WTC11 (cell line): ENCODE measurements around the gene NFATC2. TPM values are rescaled to one million over a fixed set of nuclear protein-coding genes. Genes with fewer than 3 reads are reported as not detected.
A peak's percentile ranks its signal among the peaks of the same experiment; 100 is the strongest.

ENCODE experiments used
- ATAC-seq: fragments of 200-7000 bp; cut with Tn5 transposase; 2 replicates; pipeline ENCODE4 v1.10.0; 2021; ENCODE audit warnings: mild to moderate bottlenecking, moderate library complexity
- CTCF ChIA-PET: fragments of 300-600 bp; sonication (Branson Sonifier 250); formaldehyde crosslinking; loops from one replicate; lab custom pipeline; 2021; ENCODE audit warnings: antibody characterized with exemption; lab: Charles Lee
- POLR2A ChIA-PET: fragments of 350-600 bp; sonication (Branson Sonifier 250); formaldehyde crosslinking; loops from one replicate; lab custom pipeline; 2021; ENCODE audit warnings: antibody characterized with exemption; lab: Charles Lee
- DNase-seq: peaks from one replicate; pipeline ENCODE4 v3.0.0; 2021; ENCODE audit warnings: low spot score
- H3K27ac Mint-ChIP-seq: 2 replicates; pipeline ENCODE4 v1.8.0; 2021; ENCODE audit warnings: mixed read lengths
- H3K27me3 Mint-ChIP-seq: 2 replicates; pipeline ENCODE4 v1.8.0; 2021; ENCODE audit warnings: low read depth, mild to moderate bottlenecking, moderate library complexity, mixed read lengths
- H3K36me3 Mint-ChIP-seq: 2 replicates; pipeline ENCODE4 v1.8.0; 2021; ENCODE audit warnings: mixed read lengths
- H3K4me1 Mint-ChIP-seq: 2 replicates; pipeline ENCODE4 v1.8.0; 2022; ENCODE audit warnings: mixed read lengths
- H3K4me3 Mint-ChIP-seq: 2 replicates; pipeline ENCODE4 v1.8.0; 2021; ENCODE audit warnings: mild to moderate bottlenecking, moderate library complexity, mixed read lengths
- H3K9me3 Mint-ChIP-seq: 2 replicates; pipeline ENCODE4 v1.8.0; 2021; ENCODE audit warnings: mixed read lengths
- EMX1 ChIP-seq: fragments of 250-450 bp; sonication (Bioruptor Pico); IDR thresholded peaks from 2 replicates; pipeline ENCODE4 v1.8.0; 2021; ENCODE audit warnings: mild to moderate bottlenecking
- ETV6 ChIP-seq: sonication (generic); formaldehyde crosslinking; IDR thresholded peaks from 2 replicates; pipeline ENCODE4 v1.8.1; 2022; ENCODE audit warnings: mild to moderate bottlenecking, missing genetic modification reagents
- FOXJ3 ChIP-seq: sonication (generic); formaldehyde crosslinking; IDR thresholded peaks from 2 replicates; pipeline ENCODE4 v1.9.0; 2021; ENCODE audit warnings: missing genetic modification reagents, mild to moderate bottlenecking, borderline replicate concordance
- GABPB1 ChIP-seq: sonication (generic); formaldehyde crosslinking; IDR thresholded peaks from 2 replicates; pipeline ENCODE4 v1.8.1; 2023; ENCODE audit warnings: mild to moderate bottlenecking, missing genetic modification reagents
- GTF2I ChIP-seq: fragments of 250-450 bp; sonication (Bioruptor Pico); conservative IDR thresholded peaks from 2 replicates; pipeline ENCODE4 v1.4.0; 2021; ENCODE audit warnings: mild to moderate bottlenecking
- HMGA2 ChIP-seq: fragments of 250-450 bp; sonication (Bioruptor Pico); IDR thresholded peaks from 2 replicates; pipeline ENCODE4 v1.4.0; 2021; ENCODE audit warnings: mild to moderate bottlenecking, moderate library complexity
- HMGXB4 ChIP-seq: sonication (generic); formaldehyde crosslinking; IDR thresholded peaks from 2 replicates; pipeline ENCODE4 v1.8.1; 2023; ENCODE audit warnings: mild to moderate bottlenecking, moderate library complexity, missing genetic modification reagents
- JUN ChIP-seq: sonication (generic); formaldehyde crosslinking; IDR thresholded peaks from 2 replicates; pipeline ENCODE4 v1.8.0; 2023; ENCODE audit warnings: mild to moderate bottlenecking, missing genetic modification reagents
- NR1H2 ChIP-seq: sonication (generic); formaldehyde crosslinking; IDR thresholded peaks from 2 replicates; pipeline ENCODE4 v1.9.0; 2021; ENCODE audit warnings: mild to moderate bottlenecking, moderate library complexity, missing genetic modification reagents
- SOX15 ChIP-seq: fragments of 250-450 bp; sonication (Bioruptor Pico); IDR thresholded peaks from 2 replicates; pipeline ENCODE4 v1.9.0; 2021; ENCODE audit warnings: mild to moderate bottlenecking
- SP1 ChIP-seq: sonication (generic); formaldehyde crosslinking; conservative IDR thresholded peaks from 2 replicates; pipeline ENCODE4 v1.8.1; 2022; ENCODE audit warnings: missing genetic modification reagents
- ZNF138 ChIP-seq: sonication (generic); formaldehyde crosslinking; conservative IDR thresholded peaks from 2 replicates; pipeline ENCODE4 v1.8.1; 2022; ENCODE audit warnings: mild to moderate bottlenecking, moderate library complexity, missing genetic modification reagents
- ZNF232 ChIP-seq: sonication (generic); formaldehyde crosslinking; IDR thresholded peaks from 2 replicates; pipeline ENCODE4 v1.8.0; 2022; ENCODE audit warnings: mild to moderate bottlenecking, missing genetic modification reagents
- ZNF263 ChIP-seq: sonication (generic); formaldehyde crosslinking; IDR thresholded peaks from 2 replicates; pipeline ENCODE4 v1.8.1; 2022; ENCODE audit warnings: low read depth, mild to moderate bottlenecking, moderate library complexity, missing genetic modification reagents
- ZNF671 ChIP-seq: fragments of 250-450 bp; sonication (Bioruptor Pico); IDR thresholded peaks from 2 replicates; pipeline ENCODE4 v1.8.0; 2021; ENCODE audit warnings: mild to moderate bottlenecking
- total RNA-seq: library from RNA; stranded (reverse); gene quantifications from 3 replicates; pipeline ENCODE4 v1.2.3, GENCODE V29; 2021
- TF ChIP-seq, protein P1 (sequence below): sonication (generic); formaldehyde crosslinking; IDR thresholded peaks from 2 replicates; pipeline ENCODE4 v1.8.0; 2022; ENCODE audit warnings: mild to moderate bottlenecking, missing genetic modification reagents
- TF ChIP-seq, protein P2 (sequence below): fragments of 250-450 bp; sonication (Bioruptor Pico); IDR thresholded peaks from 2 replicates; pipeline ENCODE4 v1.8.0; 2021; ENCODE audit warnings: mild to moderate bottlenecking
- TF ChIP-seq, protein P3 (sequence below): sonication (generic); formaldehyde crosslinking; IDR thresholded peaks from 2 replicates; pipeline ENCODE4 v1.8.0; 2022; ENCODE audit warnings: mild to moderate bottlenecking, missing genetic modification reagents
- TF ChIP-seq, protein P4 (sequence below): sonication (generic); formaldehyde crosslinking; IDR thresholded peaks from 2 replicates; pipeline ENCODE4 v1.8.1; 2023; ENCODE audit warnings: mild to moderate bottlenecking, missing genetic modification reagents, moderate library complexity
- TF ChIP-seq, protein P5 (sequence below): fragments of 250-450 bp; sonication (Bioruptor Pico); IDR thresholded peaks from 2 replicates; pipeline ENCODE4 v2.1.2; 2022; ENCODE audit warnings: mild to moderate bottlenecking, moderate library complexity
- TF ChIP-seq, protein P6 (sequence below): sonication (generic); formaldehyde crosslinking; IDR thresholded peaks from 2 replicates; pipeline ENCODE4 v1.8.0; 2023; ENCODE audit warnings: missing genetic modification reagents, mild to moderate bottlenecking, borderline replicate concordance

The NFATC2 gene
- total RNA-seq, 1 experiment from 2014 or later: 1.7 TPM

- H3K4me3 Mint-ChIP-seq: no peak overlapping the region
- H3K27me3 Mint-ChIP-seq: no peaks in the 10 kb centered on the region
- no peaks in the 10 kb centered on the region for H3K9me3 Mint-ChIP-seq
- H3K4me1 Mint-ChIP-seq: peaks cover 25% of the 10 kb centered on the region
- no peak overlapping the region; the same call in 1 of the 2 replicates for H3K27ac Mint-ChIP-seq
- no peaks in the 10 kb centered on the region for H3K36me3 Mint-ChIP-seq
- DNase-seq: no peak
- ChIA-PET CTCF (no interaction called here), POLR2A (no interaction called here)
- peak; percentile 45 for ATAC-seq
- TF ChIP-seq HMGXB4 (CRISPR knock-in tag): no peak
- TF ChIP-seq, protein P1, sequence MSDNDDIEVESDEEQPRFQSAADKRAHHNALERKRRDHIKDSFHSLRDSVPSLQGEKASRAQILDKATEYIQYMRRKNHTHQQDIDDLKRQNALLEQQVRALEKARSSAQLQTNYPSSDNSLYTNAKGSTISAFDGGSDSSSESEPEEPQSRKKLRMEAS (CRISPR knock-in tag): no peak
- no peak for TF ChIP-seq GTF2I (CRISPR knock-in tag)
- TF ChIP-seq, protein P2, sequence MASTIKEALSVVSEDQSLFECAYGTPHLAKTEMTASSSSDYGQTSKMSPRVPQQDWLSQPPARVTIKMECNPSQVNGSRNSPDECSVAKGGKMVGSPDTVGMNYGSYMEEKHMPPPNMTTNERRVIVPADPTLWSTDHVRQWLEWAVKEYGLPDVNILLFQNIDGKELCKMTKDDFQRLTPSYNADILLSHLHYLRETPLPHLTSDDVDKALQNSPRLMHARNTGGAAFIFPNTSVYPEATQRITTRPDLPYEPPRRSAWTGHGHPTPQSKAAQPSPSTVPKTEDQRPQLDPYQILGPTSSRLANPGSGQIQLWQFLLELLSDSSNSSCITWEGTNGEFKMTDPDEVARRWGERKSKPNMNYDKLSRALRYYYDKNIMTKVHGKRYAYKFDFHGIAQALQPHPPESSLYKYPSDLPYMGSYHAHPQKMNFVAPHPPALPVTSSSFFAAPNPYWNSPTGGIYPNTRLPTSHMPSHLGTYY (CRISPR knock-in tag): no peak
- TF ChIP-seq SOX15 (CRISPR knock-in tag): no peak
- TF ChIP-seq HMGA2 (CRISPR knock-in tag): no peak
- TF ChIP-seq SP1 (CRISPR knock-in tag): no peak
- TF ChIP-seq ZNF138 (CRISPR knock-in tag): no peak
- TF ChIP-seq FOXJ3 (CRISPR knock-in tag): no peak
- no peak for TF ChIP-seq GABPB1 (CRISPR knock-in tag)
- TF ChIP-seq, protein P3, sequence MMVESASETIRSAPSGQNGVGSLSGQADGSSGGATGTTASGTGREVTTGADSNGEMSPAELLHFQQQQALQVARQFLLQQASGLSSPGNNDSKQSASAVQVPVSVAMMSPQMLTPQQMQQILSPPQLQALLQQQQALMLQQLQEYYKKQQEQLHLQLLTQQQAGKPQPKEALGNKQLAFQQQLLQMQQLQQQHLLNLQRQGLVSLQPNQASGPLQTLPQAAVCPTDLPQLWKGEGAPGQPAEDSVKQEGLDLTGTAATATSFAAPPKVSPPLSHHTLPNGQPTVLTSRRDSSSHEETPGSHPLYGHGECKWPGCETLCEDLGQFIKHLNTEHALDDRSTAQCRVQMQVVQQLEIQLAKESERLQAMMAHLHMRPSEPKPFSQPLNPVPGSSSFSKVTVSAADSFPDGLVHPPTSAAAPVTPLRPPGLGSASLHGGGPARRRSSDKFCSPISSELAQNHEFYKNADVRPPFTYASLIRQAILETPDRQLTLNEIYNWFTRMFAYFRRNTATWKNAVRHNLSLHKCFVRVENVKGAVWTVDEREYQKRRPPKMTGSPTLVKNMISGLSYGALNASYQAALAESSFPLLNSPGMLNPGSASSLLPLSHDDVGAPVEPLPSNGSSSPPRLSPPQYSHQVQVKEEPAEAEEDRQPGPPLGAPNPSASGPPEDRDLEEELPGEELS (CRISPR knock-in tag): no peak
- TF ChIP-seq NR1H2 (CRISPR knock-in tag): no peak
- TF ChIP-seq ZNF263 (CRISPR knock-in tag): no peak
- TF ChIP-seq, protein P4, sequence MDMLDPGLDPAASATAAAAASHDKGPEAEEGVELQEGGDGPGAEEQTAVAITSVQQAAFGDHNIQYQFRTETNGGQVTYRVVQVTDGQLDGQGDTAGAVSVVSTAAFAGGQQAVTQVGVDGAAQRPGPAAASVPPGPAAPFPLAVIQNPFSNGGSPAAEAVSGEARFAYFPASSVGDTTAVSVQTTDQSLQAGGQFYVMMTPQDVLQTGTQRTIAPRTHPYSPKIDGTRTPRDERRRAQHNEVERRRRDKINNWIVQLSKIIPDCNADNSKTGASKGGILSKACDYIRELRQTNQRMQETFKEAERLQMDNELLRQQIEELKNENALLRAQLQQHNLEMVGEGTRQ (CRISPR knock-in tag): no peak
- TF ChIP-seq ETV6 (CRISPR knock-in tag): no peak
- no peak for TF ChIP-seq EMX1 (CRISPR knock-in tag)
- TF ChIP-seq, protein P5, sequence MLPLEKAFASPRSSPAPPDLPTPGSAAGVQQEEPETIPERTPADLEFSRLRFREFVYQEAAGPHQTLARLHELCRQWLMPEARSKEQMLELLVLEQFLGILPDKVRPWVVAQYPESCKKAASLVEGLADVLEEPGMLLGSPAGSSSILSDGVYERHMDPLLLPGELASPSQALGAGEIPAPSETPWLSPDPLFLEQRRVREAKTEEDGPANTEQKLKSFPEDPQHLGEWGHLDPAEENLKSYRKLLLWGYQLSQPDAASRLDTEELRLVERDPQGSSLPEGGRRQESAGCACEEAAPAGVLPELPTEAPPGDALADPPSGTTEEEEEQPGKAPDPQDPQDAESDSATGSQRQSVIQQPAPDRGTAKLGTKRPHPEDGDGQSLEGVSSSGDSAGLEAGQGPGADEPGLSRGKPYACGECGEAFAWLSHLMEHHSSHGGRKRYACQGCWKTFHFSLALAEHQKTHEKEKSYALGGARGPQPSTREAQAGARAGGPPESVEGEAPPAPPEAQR (CRISPR knock-in tag): no peak
Observed at GRCh38 chr20:51492167-51493092, 50.1 kb downstream of the NFATC2 start.

DNA sequence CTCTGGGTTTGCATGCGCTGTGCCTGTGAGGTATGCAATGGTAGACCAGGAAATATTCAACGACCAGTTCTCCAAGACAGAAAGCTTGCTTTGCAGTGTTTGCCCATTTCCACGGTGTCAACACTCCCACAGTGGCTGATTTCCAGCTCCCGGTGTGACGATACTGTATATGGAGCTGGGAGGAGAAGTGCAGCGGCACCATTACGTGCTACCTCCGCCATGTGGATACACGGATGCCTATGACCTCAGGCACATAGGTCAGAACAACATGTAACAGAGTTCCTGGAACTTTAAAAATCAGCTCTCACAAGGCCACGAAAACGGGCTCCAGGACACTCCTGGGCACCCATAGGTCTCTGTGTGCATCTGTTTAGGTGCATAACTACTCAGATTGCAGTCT is 51.1 kb downstream of the NFATC2 start:
- CTCF ChIA-PET: interaction anchor here (1.9 kb wide), 1 partner anchor 106 kb away, joined by 4 read pairs; no protein-coding TSS in a partner anchor

More for the DNA sequence above, 51.1 kb downstream of the NFATC2 start:
- no peaks in the 10 kb centered on the region for H3K36me3 Mint-ChIP-seq
- no peaks in the 10 kb centered on the region for H3K9me3 Mint-ChIP-seq
- no peak for DNase-seq
- H3K27me3 Mint-ChIP-seq: no peaks in the 10 kb centered on the region
- TF ChIP-seq JUN (CRISPR knock-in tag) (no peak), ZNF232 (CRISPR knock-in tag) (no peak), ZNF671 (no peak), ETV6 (CRISPR knock-in tag) (no peak)
- TF ChIP-seq, protein P6, sequence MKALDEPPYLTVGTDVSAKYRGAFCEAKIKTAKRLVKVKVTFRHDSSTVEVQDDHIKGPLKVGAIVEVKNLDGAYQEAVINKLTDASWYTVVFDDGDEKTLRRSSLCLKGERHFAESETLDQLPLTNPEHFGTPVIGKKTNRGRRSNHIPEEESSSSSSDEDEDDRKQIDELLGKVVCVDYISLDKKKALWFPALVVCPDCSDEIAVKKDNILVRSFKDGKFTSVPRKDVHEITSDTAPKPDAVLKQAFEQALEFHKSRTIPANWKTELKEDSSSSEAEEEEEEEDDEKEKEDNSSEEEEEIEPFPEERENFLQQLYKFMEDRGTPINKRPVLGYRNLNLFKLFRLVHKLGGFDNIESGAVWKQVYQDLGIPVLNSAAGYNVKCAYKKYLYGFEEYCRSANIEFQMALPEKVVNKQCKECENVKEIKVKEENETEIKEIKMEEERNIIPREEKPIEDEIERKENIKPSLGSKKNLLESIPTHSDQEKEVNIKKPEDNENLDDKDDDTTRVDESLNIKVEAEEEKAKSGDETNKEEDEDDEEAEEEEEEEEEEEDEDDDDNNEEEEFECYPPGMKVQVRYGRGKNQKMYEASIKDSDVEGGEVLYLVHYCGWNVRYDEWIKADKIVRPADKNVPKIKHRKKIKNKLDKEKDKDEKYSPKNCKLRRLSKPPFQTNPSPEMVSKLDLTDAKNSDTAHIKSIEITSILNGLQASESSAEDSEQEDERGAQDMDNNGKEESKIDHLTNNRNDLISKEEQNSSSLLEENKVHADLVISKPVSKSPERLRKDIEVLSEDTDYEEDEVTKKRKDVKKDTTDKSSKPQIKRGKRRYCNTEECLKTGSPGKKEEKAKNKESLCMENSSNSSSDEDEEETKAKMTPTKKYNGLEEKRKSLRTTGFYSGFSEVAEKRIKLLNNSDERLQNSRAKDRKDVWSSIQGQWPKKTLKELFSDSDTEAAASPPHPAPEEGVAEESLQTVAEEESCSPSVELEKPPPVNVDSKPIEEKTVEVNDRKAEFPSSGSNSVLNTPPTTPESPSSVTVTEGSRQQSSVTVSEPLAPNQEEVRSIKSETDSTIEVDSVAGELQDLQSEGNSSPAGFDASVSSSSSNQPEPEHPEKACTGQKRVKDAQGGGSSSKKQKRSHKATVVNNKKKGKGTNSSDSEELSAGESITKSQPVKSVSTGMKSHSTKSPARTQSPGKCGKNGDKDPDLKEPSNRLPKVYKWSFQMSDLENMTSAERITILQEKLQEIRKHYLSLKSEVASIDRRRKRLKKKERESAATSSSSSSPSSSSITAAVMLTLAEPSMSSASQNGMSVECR (CRISPR knock-in tag): no peak
- TF ChIP-seq, all 79 proteins: peak for 0
- POLR2A ChIA-PET: no interaction called here
- H3K27ac Mint-ChIP-seq: no peak overlapping the region
- no peak overlapping the region for H3K4me3 Mint-ChIP-seq
- peaks cover 25% of the 10 kb centered on the region for H3K4me1 Mint-ChIP-seq
- no peak for ATAC-seq
